Stimulated activated CD4-positive, alpha-beta T cell treated with anti-CD3 and anti-CD28 coated beads, Interleukin-4, amount 100 ng/mL, for 1 hour (primary cell): ENCODE data around the gene GPATCH3.
"Not testable (repeated sequence)": the region's sequence is repeated elsewhere in the genome, so short reads cannot be mapped to it uniquely, and the experiment has no call there.

Source experiments
- DNase-seq: peaks from one replicate; pipeline ENCODE4 v3.0.0-alpha.2; 2020

The GPATCH3 gene

GRCh38 chr1:26913389-26913753 is 13.1 kb upstream of the GPATCH3 start:
- no peak for DNase-seq

DNA sequence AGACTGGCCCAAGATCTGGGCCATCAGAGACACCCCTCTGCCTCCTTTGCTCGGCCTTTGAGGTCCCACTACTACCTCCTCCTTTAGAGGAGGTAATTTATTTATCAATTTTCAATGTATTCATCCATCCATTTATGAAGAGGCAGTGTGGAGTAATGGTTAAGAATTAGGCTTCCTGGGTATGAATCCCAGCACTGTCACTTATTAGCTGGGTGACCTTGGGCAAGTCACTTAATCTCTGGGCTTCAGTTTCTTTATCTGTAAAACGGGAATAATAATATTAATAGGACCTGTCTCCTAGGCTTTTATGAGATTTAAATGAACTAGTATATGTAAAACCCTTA is 11.9 kb upstream of the GPATCH3 start:
- DNase-seq = no peak

DNA sequence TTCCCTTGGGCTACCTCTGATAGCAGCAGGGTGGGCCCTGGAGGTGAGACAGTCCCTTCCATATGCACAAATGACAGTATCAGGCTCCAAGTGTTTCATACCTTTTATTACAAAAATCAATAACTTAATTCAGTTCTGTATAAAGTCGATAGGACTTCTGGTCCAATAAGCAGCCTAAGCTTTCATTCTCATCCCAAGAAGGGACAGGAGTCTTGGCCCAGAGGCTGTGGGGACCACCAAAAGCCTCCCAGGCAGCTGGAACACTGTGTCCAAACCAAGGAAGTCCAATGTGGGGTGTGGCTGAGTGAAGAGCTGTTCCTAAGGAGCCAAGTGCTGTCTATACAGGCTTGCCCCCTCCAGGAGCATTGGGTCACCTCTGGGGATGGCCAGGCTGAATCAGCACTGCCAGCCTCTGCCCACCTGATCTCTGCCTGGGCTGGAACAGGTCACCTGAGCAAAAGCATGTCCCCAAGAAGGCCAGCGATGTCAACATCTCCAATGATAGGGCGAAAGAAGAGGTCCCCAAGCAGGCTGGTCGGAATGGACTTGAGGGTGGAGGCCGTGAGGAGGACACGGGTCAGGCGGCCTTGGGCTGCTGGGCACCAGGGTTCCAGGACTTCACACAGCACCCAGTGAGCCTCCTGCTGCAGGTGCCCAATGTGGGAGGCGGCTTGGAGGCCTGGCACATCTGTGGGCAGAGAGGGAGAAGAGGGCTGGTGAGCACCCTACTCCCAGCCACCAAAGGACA is 11.3 kb upstream of the GPATCH3 start:
- no peak for DNase-seq

- no peak for DNase-seq
These were observed 10.3 kb upstream of the GPATCH3 start for GRCh38 chr1:26910343-26911160.

- no peak for DNase-seq
These were observed 9.7 kb upstream of the GPATCH3 start for GRCh38 chr1:26909951-26910342.

DNA sequence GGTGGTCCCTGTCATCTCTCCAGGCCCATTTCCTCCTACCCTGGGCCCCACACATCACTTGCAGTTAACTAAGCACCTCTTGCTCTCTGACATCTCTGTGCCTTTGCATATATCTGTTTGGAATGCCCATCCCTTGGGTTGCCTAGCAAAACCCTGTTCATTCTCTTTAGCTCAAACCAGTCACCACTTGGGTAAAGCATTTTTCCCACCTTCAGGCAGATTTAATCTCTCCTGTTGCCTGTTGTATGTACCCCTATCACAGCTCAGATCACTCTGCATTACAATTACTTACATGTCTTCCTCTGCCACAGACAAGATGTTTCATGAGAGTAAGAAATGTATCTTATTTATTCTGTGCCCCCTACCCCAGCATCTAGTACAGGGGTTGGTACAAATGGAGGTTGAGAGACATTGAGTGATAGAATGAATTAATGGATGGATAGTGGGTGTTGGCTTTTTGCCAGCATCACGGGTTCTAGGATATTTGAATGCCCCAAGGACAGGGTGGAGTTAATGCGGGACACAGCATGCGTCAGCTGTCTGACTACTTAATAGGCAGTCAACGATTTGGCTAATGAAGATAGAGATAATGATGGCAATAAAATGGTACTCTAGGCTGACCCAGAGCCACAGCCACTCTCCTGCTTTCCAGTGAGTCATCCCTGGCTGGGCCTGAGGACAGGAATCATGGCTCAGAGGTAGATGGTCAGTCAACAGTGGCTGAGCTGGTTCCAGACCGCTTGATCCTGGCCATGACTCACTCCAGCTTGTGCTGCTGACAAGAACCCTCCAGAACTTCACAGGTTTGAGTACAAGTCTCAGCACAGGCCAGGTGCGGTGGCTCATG is 7.0 kb upstream of the GPATCH3 start:
- DNase-seq = no peak

DNA sequence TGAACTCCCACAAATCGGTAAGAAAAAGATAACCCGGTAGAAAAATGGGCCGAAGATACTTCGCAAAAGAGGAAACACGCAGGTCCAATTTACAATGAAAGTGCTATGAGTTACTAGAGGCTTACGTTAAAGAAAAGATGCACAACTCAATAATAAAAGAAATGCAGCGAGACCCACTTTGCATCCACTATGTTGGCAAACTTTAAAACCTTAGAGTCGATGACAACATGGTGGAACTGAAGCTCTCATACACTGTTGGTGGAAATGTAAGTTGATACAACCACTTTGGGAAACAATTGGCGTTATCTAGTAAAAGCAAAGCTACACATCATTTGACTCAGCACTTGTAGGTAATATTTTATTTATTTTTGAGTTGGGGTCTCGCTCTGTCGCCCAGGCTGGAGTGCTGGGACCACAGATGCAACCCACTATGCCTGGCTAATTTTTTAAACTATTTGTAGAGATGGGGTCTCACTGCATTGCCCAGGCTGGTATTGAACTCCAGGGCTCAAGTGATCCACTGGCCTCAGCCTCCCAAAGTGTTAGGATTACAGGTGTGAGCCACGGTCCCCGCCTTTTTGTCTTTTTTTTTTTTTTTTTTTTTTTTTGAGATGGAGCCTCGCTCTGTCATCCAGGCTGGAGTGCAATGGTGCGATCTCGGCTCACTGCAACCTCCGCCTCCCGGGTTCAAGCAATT is 696 bp upstream of the GPATCH3 start:
- DNase-seq = no peak

GRCh38 chr1:26897351-26897750 is 2.9 kb downstream of the GPATCH3 start:
- no peak for DNase-seq

GRCh38 chr1:26894263-26894662 is 6.0 kb downstream of the GPATCH3 start:
- DNase-seq = no peak

GRCh38 chr1:26890467-26890796 is 9.8 kb downstream of the GPATCH3 start:
- DNase-seq = no peak

GRCh38 chr1:26889551-26890466 is 10.5 kb downstream of the GPATCH3 start, which contains the start of gene GPN2:
GPN2 (minus strand) TSS chr1:26890283; CDS start chr1:26890096, 187 bp downstream.
- DNase-seq = peak; percentile 79

DNA sequence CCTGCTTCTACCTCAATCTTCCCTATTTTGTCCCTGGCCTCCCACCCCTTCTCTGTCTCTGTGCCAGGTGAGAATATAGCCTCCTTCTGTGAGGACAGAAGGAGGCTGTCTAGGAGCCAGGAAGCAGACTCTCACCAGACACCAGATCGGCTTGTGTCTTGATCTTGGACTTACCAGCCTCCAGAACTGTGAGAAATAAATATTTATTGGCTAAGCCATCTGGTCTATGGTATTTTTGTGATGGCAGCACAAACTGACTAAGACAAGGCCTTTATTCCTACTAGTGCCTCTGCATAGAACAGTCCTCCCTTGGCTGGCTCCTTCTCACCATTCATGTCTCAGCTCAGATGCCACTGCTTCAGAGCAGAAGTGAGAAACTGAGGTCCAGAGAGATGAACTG is 12.0 kb downstream of the GPATCH3 start:
- no peak for DNase-seq

- DNase-seq = no peak
These were observed 13.1 kb downstream of the GPATCH3 start for GRCh38 chr1:26887125-26887524.

- DNase-seq = no peak
These were observed 17.4 kb downstream of the GPATCH3 start for GRCh38 chr1:26882696-26883463.

- not testable (repeated sequence) for DNase-seq
These were observed 18.7 kb downstream of the GPATCH3 start for GRCh38 chr1:26881611-26882010.

DNA sequence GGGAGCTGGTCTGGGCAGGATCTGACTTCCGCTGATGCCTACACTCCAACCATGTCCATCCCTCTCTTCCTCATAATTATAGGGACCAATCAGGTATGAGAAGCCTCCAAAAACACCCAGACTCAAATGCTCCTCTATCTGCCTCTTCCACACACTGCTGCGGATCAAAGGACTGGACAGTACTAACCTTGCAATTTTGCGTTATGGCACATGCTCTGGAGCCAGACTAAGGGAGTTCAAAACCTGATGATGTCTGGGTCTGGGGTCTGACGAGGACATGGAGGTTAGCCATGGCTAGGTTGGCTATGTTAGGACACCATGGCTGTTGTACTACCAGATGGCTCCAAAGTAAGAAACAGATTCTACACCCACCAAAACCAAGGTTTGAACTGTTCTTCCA is 20.5 kb downstream of the GPATCH3 start:
- DNase-seq = no peak

- DNase-seq = no peak
These were observed 22.9 kb downstream of the GPATCH3 start for GRCh38 chr1:26877326-26877725.

GRCh38 chr1:26874896-26875295 is 25.4 kb downstream of the GPATCH3 start:
- DNase-seq = no peak

DNA sequence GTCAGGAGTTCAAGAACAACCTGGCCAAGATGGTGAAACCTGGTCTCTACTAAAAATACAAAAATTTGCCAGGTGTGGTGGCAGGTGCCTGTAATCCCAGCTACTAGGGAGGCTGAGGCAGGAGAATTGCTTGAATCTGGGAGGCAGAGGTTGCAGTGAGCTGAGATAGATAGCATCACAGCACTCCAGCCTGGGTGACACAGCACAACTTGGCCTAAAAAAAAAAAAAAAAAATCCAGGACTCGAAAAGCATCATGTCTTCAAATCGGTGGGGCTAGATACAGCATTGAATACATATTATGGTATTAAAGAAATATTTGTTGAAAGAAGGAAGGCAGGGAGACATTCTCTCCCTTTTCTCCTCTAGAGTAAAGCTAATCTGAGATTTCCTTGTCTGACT is 27.2 kb downstream of the GPATCH3 start:
- DNase-seq = not testable (repeated sequence)

GRCh38 chr1:26864610-26865480 is 35.4 kb downstream of the GPATCH3 start:
- DNase-seq = peak; percentile 92
